Left renal cortex interstitium (tissue), 4 donors: Measurements from ENCODE around the gene ATL2. TPM values are rescaled to one million over a fixed set of nuclear protein-coding genes. Genes with fewer than 3 reads are reported as not detected.
A peak's percentile ranks its signal among the peaks of the same experiment; 100 is the strongest.
"Not testable (repeated sequence)": the region's sequence is repeated elsewhere in the genome, so short reads cannot be mapped to it uniquely, and the experiment has no call there.

Experiments used
- DNase-seq, 4 donors: peaks; one replicate each; pipeline ENCODE4 v3.0.0-alpha.2; 2013; ENCODE audit warnings: low read depth in 4 of 4, low spot score in 2 of 4, missing footprints in 1 of 4
- polyA plus RNA-seq, 4 donors: library from polyadenylated mRNA; unstranded; fragments of 120-200 nt; gene quantifications; one replicate each; pipeline ENCODE4 v1.2.1, GENCODE V29; 2013; ENCODE audit not compliant: insufficient read length in 4 of 4

The ATL2 gene
- 10 to 100 TPM; 53.5 to 76.0 (median 63.7) TPM for polyA plus RNA-seq

DNA sequence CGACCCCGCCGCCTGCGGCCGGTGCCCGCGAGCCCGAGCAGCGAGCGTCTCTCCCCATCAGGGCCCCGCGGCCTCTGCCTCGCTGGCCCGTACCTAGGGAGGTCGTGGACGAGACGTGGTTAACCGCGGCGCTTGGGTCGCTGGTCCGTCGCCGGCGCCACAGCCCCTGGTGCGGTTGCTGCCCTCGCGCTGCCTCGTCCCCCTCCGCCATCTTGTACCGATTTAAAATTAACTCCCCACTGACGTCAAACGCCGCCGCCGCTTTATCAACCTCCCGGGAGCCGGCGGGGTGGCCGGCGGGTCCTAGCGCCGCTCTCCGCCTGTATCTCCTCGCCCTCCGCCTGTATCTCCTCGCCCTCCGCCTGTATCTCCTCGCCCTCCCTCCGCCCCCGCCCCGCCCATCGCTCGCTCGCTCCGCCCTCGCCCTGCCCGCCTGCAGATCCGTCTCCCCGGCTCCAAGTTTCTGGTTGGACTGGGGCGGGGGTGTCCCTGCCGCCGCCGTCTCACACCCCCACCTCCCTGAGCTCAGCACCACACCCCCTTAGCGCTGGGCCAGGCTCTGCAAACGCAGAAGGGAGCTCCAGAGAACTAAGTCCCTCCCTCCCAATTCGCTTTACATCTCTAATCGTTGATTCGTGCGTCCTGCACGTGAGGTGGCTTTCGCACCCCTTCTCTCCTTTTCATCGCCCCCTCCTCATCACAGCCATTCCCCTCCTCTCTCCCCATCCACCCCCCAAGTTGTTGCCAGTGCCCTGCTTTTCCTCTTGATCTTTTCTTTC lies at the start of gene ATL2:
TSS of gene ATL2 (minus strand) at position 224 of the 779 bp plus-strand sequence. CDS start at position 211, 13 bp downstream.
- peak; percentile 82 to 93 (median 88) for DNase-seq

- DNase-seq, result no peak
Measured at GRCh38 chr2:38423763-38424162, 46.7 kb upstream of the ATL2 start.

DNA sequence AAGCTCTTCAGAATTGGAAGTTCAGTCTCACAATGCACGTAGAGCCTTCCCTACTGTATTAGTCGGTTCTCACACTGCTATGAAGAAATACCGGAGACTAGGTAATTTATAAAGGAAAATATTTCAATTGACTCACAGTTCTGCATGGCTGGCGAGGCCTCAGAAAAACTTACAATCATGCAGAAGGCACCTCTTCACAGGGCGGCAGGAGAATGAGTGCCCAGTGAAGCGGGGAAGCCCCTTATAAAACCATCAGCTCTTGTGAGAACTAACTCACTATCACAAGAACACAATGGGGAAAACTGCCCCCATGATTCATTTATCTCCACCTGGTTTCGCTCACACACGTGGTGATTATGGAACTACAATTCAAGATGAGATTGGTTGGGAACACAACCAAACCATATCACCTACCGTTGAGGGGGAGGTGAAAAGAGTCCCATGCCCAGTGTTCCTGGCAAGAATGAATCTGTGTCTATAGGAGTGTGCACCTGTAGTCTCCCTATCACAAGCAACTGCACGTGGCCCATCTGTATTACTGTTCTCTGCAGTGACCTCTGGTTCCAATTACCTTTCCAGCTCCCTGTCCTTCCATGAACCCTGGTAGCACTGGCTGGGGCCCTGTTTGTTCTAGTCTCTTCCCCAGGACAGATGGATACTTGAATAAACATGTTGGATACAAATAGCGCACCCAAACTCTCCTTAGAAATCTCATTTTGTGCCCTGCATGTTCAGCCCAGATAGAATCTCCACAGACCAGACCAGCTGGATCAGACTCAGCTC lies 44.4 kb upstream of the ATL2 start:
- DNase-seq, result no peak

DNA sequence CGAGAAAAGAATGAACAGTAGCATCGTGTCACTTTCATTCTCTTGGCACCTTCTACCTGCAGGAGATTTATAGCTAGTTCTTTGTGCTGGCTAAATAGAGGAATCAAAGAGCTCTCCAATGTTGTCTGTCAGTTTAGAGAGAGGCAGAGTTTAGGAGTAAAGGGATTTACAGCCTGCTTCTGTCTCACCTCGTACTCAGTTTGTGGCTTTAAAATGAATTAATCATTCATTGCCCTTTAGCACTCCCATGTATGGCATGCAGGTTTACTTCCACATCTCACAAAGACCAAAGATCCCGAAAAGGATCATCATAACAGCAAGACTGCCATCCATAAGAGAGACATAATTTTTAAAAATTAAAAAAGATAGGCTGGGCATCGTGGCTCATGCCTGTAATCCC lies 42.4 kb upstream of the ATL2 start:
- no peak for DNase-seq

- no peak for DNase-seq
Measured at GRCh38 chr2:38418735-38419134, 41.7 kb upstream of the ATL2 start.

DNA sequence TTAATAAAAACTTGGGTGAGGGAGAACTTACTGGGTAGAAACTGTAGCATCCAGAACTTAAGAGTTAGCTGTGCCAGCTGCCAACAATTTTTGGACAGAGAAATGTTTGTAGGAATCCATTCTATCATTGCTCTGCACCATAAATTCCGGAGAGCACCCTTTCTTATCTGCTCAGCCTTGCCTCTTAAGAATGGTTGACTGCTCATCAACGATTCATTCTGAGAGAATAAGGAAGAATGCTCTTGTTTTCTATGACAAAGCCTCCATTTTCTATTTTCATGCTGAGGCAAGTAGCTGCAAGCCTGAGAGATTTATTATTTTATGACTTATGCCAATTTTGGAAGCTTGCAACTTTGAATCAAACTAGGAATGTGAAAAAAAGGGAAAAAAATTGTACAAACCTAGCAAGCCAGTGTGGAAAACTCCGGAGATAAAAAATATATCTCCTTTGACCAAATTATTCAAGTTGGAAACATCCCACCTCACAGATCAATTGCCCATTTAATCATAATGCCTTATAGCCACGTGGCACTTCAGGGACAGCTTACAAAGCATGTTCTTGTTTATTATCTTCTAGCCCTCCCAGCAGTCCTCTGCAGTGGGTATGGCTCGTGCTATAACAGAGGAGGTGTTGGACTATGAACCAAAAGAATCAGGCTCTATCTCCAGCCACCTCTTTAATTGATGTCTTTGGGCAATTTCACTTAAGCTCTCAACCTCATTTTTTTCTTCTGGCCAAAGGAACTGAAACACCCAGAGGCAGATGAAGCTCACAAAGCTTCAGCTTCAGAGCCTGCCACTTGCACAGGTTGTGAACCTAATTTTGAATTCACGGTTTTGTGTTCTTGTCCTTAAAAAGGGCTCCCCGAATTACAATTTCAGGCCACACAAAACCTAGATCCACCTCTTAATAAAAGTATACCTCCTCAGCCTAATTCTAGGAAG lies 40.9 kb upstream of the ATL2 start:
- no peak for DNase-seq

- DNase-seq, result no peak
Measured at GRCh38 chr2:38416296-38417036, 39.4 kb upstream of the ATL2 start.

DNA sequence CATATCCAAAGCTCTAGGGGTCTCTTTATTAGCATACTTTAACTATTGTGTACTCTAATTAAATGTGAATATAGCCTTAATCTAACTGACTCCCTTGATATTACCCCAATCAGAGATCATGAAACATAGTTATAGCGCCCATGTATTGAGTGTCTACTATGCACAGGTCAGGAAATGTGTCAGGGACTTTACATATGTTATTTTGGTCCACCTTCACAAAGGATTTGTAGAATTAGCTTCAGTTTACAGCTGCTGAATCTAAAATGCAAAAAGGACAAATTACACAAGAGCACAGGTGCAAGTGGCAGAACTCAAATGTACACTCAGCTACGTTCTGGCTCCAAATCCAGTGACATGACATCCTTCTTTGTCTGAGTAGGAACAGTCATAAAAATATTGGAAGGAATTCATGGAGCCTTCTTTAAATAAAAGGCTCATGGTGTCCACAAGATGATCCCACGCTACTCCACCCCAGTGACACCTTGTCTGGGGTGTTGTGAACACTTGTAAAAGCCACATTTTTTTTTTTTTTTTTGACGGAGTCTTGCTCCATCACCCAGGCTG lies 38.7 kb upstream of the ATL2 start:
- no peak for DNase-seq

DNA sequence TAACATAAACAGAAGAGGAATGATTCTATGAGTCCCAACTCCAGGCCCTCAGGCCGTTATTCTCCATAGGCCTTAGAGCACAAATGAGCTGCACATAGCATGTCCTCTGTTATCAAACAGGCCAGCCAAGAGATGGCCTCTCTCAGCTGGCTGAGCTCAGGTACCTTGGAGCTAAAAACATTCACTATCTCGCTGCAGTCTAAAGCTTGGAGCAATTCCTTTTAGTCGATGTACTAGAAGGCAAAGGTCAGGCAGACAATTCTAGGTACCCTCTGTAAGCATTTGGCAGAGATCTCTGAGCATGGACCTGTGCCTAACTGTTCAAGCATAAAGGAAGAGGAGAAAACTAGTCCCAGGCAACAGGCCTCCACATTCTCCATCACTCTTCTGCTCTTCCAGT lies 38.0 kb upstream of the ATL2 start:
- DNase-seq, result no peak

DNA sequence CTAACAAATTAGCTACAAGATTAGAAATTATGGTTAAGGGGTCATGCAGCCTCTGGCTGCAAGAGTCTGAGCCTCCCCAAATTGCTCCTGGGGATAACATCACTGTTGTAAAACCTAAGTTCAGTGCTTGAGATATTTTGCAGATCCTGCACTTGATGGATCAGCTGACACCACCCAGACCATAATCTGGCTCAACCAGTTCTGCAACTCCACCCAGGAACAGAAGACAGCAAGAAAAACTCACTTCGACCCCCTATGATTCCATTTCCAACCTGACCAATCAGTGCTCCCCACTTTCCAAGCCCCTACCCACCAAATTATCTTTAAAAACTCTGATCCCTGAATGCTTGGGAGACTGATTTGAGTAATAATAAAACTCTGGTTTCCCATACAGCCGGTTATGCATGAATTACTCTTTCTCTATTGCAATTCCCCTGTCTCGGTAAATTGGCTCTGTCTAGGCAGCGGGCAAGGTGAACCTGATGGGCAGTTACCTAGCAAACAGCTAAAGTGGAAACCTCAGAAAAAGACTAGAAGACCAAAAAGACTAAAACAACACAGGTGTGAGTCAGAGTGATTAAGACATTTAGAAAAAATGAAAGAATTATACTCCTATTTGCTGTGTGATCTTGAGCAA lies 35.3 kb upstream of the ATL2 start:
- not testable (repeated sequence) for DNase-seq

GRCh38 chr2:38409156-38410102 lies 32.4 kb upstream of the ATL2 start:
- no peak for DNase-seq

- no peak for DNase-seq
Measured at GRCh38 chr2:38407111-38407682, 30.1 kb upstream of the ATL2 start.

DNA sequence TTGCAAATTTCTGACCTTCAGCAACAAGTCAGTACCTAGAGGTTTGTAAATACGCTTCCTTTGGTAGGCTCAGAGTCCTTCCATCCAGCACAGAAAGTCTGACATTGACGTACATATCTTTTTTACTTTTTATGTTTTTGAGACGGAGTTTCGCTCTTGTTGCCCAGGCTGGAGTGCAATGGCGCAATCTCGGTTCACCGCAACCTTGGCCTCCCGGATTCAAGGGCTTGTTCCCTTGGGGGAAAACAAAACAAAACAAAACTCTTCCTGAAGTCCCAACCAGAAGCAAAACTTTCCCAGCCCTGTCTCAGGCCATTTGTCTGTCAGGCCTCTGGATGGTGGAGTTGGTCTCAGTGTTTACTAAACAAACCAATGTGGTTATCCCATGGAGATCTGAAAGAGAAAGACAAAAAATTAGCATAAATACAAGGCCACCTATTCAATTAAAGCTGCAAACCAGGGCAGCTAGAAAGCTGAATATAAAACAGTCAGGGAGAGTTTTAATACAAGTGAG lies 29.6 kb upstream of the ATL2 start:
- DNase-seq, result no peak

- DNase-seq, result no peak
Measured at GRCh38 chr2:38405917-38406596, 29.0 kb upstream of the ATL2 start.

GRCh38 chr2:38400513-38400912 lies 23.4 kb upstream of the ATL2 start:
- no peak for DNase-seq

GRCh38 chr2:38398739-38399138 lies 21.7 kb upstream of the ATL2 start:
- DNase-seq, result no peak

- DNase-seq, result no peak
Measured at GRCh38 chr2:38394903-38395341, 17.8 kb upstream of the ATL2 start.
